HepG2 (cell line): ENCODE measurements around the gene XCR1. TPM values are rescaled to one million over a fixed set of nuclear protein-coding genes. Genes with fewer than 3 reads are reported as not detected.
A peak's percentile ranks its signal among the peaks of the same experiment; 100 is the strongest.

Experiments
- ATAC-seq: fragments of 200-7000 bp; cut with Tn5 transposase; 3 replicates; pipeline ENCODE4 v1.9.1; 2020; ENCODE audit warnings: mild to moderate bottlenecking, moderate library complexity
- BruUV-seq: library from RNA; stranded (reverse); fragments of 400-500 nt; replicated peaks from 2 replicates; lab custom pipeline; 2021; lab: Mats Ljungman, UMichigan
- CTCF ChIA-PET: fragments of 300-600 bp; formaldehyde crosslinking; extraction: SDS; loops from one replicate; lab custom pipeline; 2021; ENCODE audit warnings: low total read pairs, inconsistent platforms, low intra/inter-chr PET ratio; lab: Yijun Ruan, JAX
- POLR2A ChIA-PET: fragments of 350-600 bp; sonication (Branson Sonifier 250); formaldehyde crosslinking; loops from one replicate; lab custom pipeline; 2020; ENCODE audit warnings: antibody characterized with exemption, inconsistent platforms; lab: Yijun Ruan, JAX
- DNase-seq: peaks from one replicate; pipeline ENCODE4 v3.0.0-alpha.2; 2015; ENCODE audit warnings: low spot score
- FAIRE-seq: peaks from 3 replicates; lab custom pipeline; 2011; peaks lifted over from hg19 to GRCh38; lab: Jason Lieb, UNC
- H2AFZ ChIP-seq: one replicate; pipeline ENCODE4 v1.6.1; 2011; ENCODE audit warnings: low read length, inconsistent platforms
- H3K27ac ChIP-seq: fragments of 300-600 bp; 3 replicates; pipeline ENCODE4 v1.8.0; 2011; ENCODE audit warnings: mixed run types, mild to moderate bottlenecking, mixed read lengths, low read length, inconsistent platforms; ENCODE audit not compliant: insufficient read depth; ENCODE audit errors: extremely low read length
- H3K27me3 ChIP-seq, 2 experiments: fragments of 200-600 bp in 1 of 2; 2 replicates in 1 of 2; 3 replicates in 1 of 2; pipeline versions ENCODE4 v1.6.0 to v1.8.0; 2011; ENCODE audit warnings: low read length in 2 of 2, mild to moderate bottlenecking in 2 of 2, moderate library complexity in 2 of 2, inconsistent platforms in 1 of 2; ENCODE audit not compliant: insufficient read depth in 2 of 2, control insufficient read depth in 1 of 2
- H3K36me3 ChIP-seq, 2 experiments: fragments of 200-600 bp in 1 of 2; replicated peaks in 1 of 2; 2 replicates in 1 of 2; 3 replicates in 1 of 2; pipeline versions ENCODE4 v1.5.1 to v1.8.0; 2011; ENCODE audit warnings: low read length in 2 of 2, inconsistent platforms in 1 of 2; ENCODE audit not compliant: insufficient read depth in 2 of 2, control insufficient read depth in 1 of 2
- H3K4me1 ChIP-seq: 2 replicates; pipeline ENCODE4 v1.5.1; 2012; ENCODE audit warnings: low read length, inconsistent platforms; ENCODE audit not compliant: insufficient read depth
- H3K4me2 ChIP-seq: 2 replicates; pipeline ENCODE4 v1.6.0; 2011; ENCODE audit warnings: low read depth, low read length, inconsistent platforms
- H3K4me3 ChIP-seq, 3 experiments: fragments of 200-600 bp in 1 of 3; sonication (generic), shearing (Covaris generic) in 1 of 3; replicated peaks in 1 of 3; 2 replicates each; pipeline ENCODE4 v1.5.1; 2011 to 2016; ENCODE audit warnings: low read length in 3 of 3, inconsistent platforms in 2 of 3, low read depth in 2 of 3, mild to moderate bottlenecking in 2 of 3, control low read depth in 1 of 3, mixed read lengths in 1 of 3; ENCODE audit not compliant: insufficient read depth in 1 of 3
- H3K79me2 ChIP-seq: one replicate; pipeline ENCODE4 v1.6.1; 2011; ENCODE audit warnings: low read length, inconsistent platforms; ENCODE audit not compliant: insufficient read depth
- H3K9ac ChIP-seq: 2 replicates; pipeline ENCODE4 v1.6.0; 2011; ENCODE audit warnings: mild to moderate bottlenecking, low read depth, low read length, inconsistent platforms; ENCODE audit not compliant: insufficient read depth
- H3K9me3 ChIP-seq: 2 replicates; pipeline ENCODE4 v1.5.1; 2012; ENCODE audit warnings: mild to moderate bottlenecking, low read length
- H4K20me1 ChIP-seq: 2 replicates; pipeline ENCODE4 v1.6.0; 2011; ENCODE audit warnings: inconsistent platforms, mild to moderate bottlenecking, low read length, moderate library complexity; ENCODE audit not compliant: insufficient read depth
- MAFK ChIP-seq, 2 experiments: IDR thresholded peaks in 1 of 2; conservative IDR thresholded peaks in 1 of 2; 2 replicates each; pipeline ENCODE4 v1.6.1; 2011; ENCODE audit warnings: improper control_type of control experiment in 2 of 2, low read length in 2 of 2
- ZNF333 ChIP-seq: sonication (generic); formaldehyde crosslinking; IDR thresholded peaks from 2 replicates; pipeline ENCODE4 v1.4.0; 2020; ENCODE audit warnings: mild to moderate bottlenecking, missing genetic modification reagents, borderline replicate concordance
- ZNF710 ChIP-seq: sonication (generic); formaldehyde crosslinking; IDR thresholded peaks from 2 replicates; pipeline ENCODE4 v1.5.0; 2020; ENCODE audit warnings: mild to moderate bottlenecking, missing genetic modification reagents, borderline replicate concordance
- WGBS: methylation state at CpG from one replicate; pipeline ENCODE4 v1.1.6; 2017; ENCODE audit warnings: low lambda C conversion rate; 5-methylcytosine and 5-hydroxymethylcytosine counted together
- in situ Hi-C: cut with HindIII; loops from 2 replicates; pipeline ENCODE4 v1.10.0; 2017; ENCODE audit warnings: low pct_unique_long_range_greater_than_20kb; ENCODE audit not compliant: extremely low pct_ligation_motif_present
- intact Hi-C: fragments of 100-400 bp; cut with micrococcal nuclease; formaldehyde crosslinking; loops from one replicate; pipeline ENCODE4 v1.10.0; 2022; ENCODE audit not compliant: unreplicated experiment
- polyA plus RNA-seq, 8 experiments: library from polyadenylated mRNA; depleted of rRNA in 3 of 8; stranded (reverse) in 7 of 8; unstranded in 1 of 8; fragments of >200 nt; fragmentation: Illumina TruSeq in 4 of 8; extraction: Trizol in 4 of 8; gene quantifications; 2 replicates each; pipeline versions ENCODE4 v1.2.1 to v1.2.3, GENCODE V29; 2011 to 2016; ENCODE audit warnings: low read depth in 4 of 8, missing spikeins in 1 of 8, mixed read lengths in 1 of 8; ENCODE audit not compliant: insufficient read depth in 1 of 8
- total RNA-seq, 5 experiments: library from RNA; depleted of rRNA; stranded (reverse); fragments of >200 nt; fragmentation: Illumina TruSeq; extraction: Trizol; gene quantifications; 2 replicates each; pipeline ENCODE4 v1.2.3, GENCODE V29; 2016; ENCODE audit warnings: low read depth in 1 of 5

Gene XCR1
- total and polyA plus RNA-seq, 2 of the 13 experiments (the other 11 are each of a cell fraction or from before 2014, with no cell fraction given), result not detected

- no peak for TF ChIP-seq ZNF710 (CRISPR knock-in tag)
Measured at GRCh38 chr3:45974686-45975085, 52.6 kb downstream of the XCR1 start (continued).

GRCh38 chr3:45972534-45973402 lies 54.5 kb downstream of the XCR1 start:
- Histone ChIP-seq H2AFZ (no peak overlapping the region), H3K4me3 (no peak overlapping the region), H3K4me1 (no peaks in the 10 kb centered on the region), H3K9me3 (no peaks in the 10 kb centered on the region), H3K27ac (no peak overlapping the region), H4K20me1 (no peaks in the 10 kb centered on the region), H3K9ac (no peak overlapping the region), H3K4me2 (no peak overlapping the region), H3K36me3 (peaks cover 14 to 68% of the 10 kb centered on the region in 2 experiments), H3K27me3 (no peaks in the 10 kb centered on the region), H3K79me2 (no peaks in the 10 kb centered on the region)
- POLR2A ChIA-PET, result interaction anchor here (1.0 kb wide), 1 partner anchor 13 kb away, joined by 3 read pairs; no protein-coding TSS in a partner anchor
- intact Hi-C loops (no loop called here), in situ Hi-C loops (no loop called here)
- DNase-seq (no peak), ATAC-seq (no peak), FAIRE-seq (no peak)
- WGBS, result 97% methylated on average over 6 of the region's 6 CpGs
- TF ChIP-seq MAFK (conservative IDR thresholded peaks at IDR 0.05 in 1 of 2, IDR thresholded peaks at IDR 0.05 in 1 of 2; ENCODE audit: low read length in 2 of 2) (peak in 1 of 2 experiments; percentile 29; a peak in 1 of 4 replicates), ZNF333 (no peak)
- CTCF ChIA-PET, result no interaction called here
- no TSS peak for BruUV-seq
